HepG2 (cell line): ENCODE data around the gene GDF11. TPM values are rescaled to one million over a fixed set of nuclear protein-coding genes. Genes with fewer than 3 reads are reported as not detected.

Source experiments
- MXD4 ChIP-seq: IDR thresholded peaks from 2 replicates; pipeline ENCODE4 v1.6.1; 2016; ENCODE audit warnings: mild to moderate bottlenecking, missing biosample characterization, missing genetic modification reagents
- TBX2 ChIP-seq: sonication (generic); formaldehyde crosslinking; IDR thresholded peaks from 2 replicates; pipeline ENCODE4 v1.5.0; 2020; ENCODE audit warnings: missing genetic modification reagents, mild to moderate bottlenecking, borderline replicate concordance
- TRIM24 ChIP-seq: sonication (generic); formaldehyde crosslinking; IDR thresholded peaks from 2 replicates; pipeline ENCODE4 v1.8.0; 2022; ENCODE audit warnings: mild to moderate bottlenecking, missing genetic modification reagents
- ZNF138 ChIP-seq: sonication (generic); formaldehyde crosslinking; IDR thresholded peaks from 2 replicates; pipeline ENCODE4 v1.5.0; 2020; ENCODE audit warnings: mild to moderate bottlenecking, low read depth, missing genetic modification reagents
- ZNF225 ChIP-seq: sonication (generic); formaldehyde crosslinking; IDR thresholded peaks from 2 replicates; pipeline ENCODE4 v1.4.0; 2020; ENCODE audit warnings: mild to moderate bottlenecking, missing genetic modification reagents
- ZNF331 ChIP-seq: sonication (generic); formaldehyde crosslinking; IDR thresholded peaks from 2 replicates; pipeline ENCODE4 v1.4.0; 2020; ENCODE audit warnings: missing genetic modification reagents
- ZNF431 ChIP-seq: sonication (generic); formaldehyde crosslinking; IDR thresholded peaks from 2 replicates; pipeline ENCODE4 v1.9.0; 2022; ENCODE audit warnings: missing genetic modification reagents, low read depth, mild to moderate bottlenecking, borderline replicate concordance
- ZNF766 ChIP-seq: sonication (generic); formaldehyde crosslinking; IDR thresholded peaks from 2 replicates; pipeline ENCODE4 v1.5.0; 2020; ENCODE audit warnings: missing genetic modification reagents, borderline replicate concordance
- polyA plus RNA-seq, 8 experiments: library from polyadenylated mRNA; depleted of rRNA in 3 of 8; stranded (reverse) in 7 of 8; unstranded in 1 of 8; fragments of >200 nt; fragmentation: Illumina TruSeq in 4 of 8; extraction: Trizol in 4 of 8; gene quantifications; 2 replicates each; pipeline versions ENCODE4 v1.2.1 to v1.2.3, GENCODE V29; 2011 to 2016; ENCODE audit warnings: low read depth in 4 of 8, missing spikeins in 1 of 8, mixed read lengths in 1 of 8; ENCODE audit not compliant: insufficient read depth in 1 of 8
- total RNA-seq, 5 experiments: library from RNA; depleted of rRNA; stranded (reverse); fragments of >200 nt; fragmentation: Illumina TruSeq; extraction: Trizol; gene quantifications; 2 replicates each; pipeline ENCODE4 v1.2.3, GENCODE V29; 2016; ENCODE audit warnings: low read depth in 1 of 5
- TF ChIP-seq, protein P1 (sequence below): sonication (generic); formaldehyde crosslinking; IDR thresholded peaks from 2 replicates; pipeline ENCODE4; 2020; ENCODE audit warnings: missing genetic modification reagents, mild to moderate bottlenecking, borderline replicate concordance
- TF ChIP-seq, protein P2 (sequence below), 2 experiments: fragments of 450-650 bp in 1 of 2; sonication (generic) in 1 of 2; formaldehyde crosslinking in 1 of 2; IDR thresholded peaks; 2 replicates each; pipeline versions ENCODE4 v1.6.1 to v1.8.0; 2016 to 2022; ENCODE audit warnings: antibody characterized with exemption in 1 of 2, mild to moderate bottlenecking in 1 of 2, missing genetic modification reagents in 1 of 2

The GDF11 gene
- total and polyA plus RNA-seq, 2 of the 13 experiments (the other 11 are each of a cell fraction or from before 2014, with no cell fraction given) = 0.63 to 1.5 TPM

DNA sequence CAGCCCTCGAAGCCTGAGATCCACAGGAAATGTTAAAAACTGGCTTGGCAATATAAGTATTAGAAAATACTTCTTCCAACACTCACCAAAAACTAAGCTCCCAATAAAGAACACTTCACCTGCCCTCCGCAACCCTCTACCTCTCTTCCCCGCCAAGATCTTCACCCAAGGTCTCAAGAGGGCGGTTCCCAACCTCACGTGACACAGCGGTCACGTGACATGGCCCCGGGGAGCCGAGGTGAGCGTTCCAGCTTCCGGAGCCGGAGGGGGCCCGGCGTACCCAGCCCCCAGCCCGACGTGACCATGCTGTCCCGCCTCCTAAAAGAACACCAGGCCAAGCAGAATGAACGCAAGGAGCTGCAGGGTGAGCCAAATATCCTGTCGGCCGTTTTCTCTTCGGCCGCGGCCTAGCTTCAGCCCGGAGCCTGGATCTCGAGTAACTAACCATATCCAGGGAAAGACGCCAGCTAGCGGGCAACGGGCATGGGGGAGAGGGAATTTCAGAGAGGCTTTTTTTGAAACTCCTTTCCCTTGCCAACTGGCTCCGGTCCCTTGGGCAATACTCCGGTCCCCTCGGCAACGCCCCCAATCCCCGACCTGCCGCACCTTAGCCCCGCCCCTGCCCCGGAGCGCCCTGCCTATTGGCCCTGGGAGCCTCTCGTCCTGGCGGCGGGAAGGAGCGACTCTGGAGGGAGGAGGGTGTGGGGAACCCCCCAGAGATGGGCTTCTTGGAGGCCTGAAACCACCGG lies 26.9 kb upstream of the GDF11 start, which contains the start of gene BLOC1S1 (continued):
- TF ChIP-seq, protein P1, sequence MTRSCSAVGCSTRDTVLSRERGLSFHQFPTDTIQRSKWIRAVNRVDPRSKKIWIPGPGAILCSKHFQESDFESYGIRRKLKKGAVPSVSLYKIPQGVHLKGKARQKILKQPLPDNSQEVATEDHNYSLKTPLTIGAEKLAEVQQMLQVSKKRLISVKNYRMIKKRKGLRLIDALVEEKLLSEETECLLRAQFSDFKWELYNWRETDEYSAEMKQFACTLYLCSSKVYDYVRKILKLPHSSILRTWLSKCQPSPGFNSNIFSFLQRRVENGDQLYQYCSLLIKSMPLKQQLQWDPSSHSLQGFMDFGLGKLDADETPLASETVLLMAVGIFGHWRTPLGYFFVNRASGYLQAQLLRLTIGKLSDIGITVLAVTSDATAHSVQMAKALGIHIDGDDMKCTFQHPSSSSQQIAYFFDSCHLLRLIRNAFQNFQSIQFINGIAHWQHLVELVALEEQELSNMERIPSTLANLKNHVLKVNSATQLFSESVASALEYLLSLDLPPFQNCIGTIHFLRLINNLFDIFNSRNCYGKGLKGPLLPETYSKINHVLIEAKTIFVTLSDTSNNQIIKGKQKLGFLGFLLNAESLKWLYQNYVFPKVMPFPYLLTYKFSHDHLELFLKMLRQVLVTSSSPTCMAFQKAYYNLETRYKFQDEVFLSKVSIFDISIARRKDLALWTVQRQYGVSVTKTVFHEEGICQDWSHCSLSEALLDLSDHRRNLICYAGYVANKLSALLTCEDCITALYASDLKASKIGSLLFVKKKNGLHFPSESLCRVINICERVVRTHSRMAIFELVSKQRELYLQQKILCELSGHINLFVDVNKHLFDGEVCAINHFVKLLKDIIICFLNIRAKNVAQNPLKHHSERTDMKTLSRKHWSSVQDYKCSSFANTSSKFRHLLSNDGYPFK (CRISPR knock-in tag) = peak; percentile 36; the same call in 1 of the 2 replicates
- TF ChIP-seq ZNF431 (no peak), ZNF225 (no peak), TRIM24 (CRISPR knock-in tag) (no peak), MXD4 (CRISPR knock-in tag) (peak; percentile 75; the same call in 1 of the 2 replicates), ZNF138 (CRISPR knock-in tag) (no peak), ZNF331 (peak; percentile 64; the same call in 1 of the 2 replicates), TBX2 (CRISPR knock-in tag) (peak; percentile 50), ZNF766 (CRISPR knock-in tag) (no peak)
- TF ChIP-seq, protein P2, sequence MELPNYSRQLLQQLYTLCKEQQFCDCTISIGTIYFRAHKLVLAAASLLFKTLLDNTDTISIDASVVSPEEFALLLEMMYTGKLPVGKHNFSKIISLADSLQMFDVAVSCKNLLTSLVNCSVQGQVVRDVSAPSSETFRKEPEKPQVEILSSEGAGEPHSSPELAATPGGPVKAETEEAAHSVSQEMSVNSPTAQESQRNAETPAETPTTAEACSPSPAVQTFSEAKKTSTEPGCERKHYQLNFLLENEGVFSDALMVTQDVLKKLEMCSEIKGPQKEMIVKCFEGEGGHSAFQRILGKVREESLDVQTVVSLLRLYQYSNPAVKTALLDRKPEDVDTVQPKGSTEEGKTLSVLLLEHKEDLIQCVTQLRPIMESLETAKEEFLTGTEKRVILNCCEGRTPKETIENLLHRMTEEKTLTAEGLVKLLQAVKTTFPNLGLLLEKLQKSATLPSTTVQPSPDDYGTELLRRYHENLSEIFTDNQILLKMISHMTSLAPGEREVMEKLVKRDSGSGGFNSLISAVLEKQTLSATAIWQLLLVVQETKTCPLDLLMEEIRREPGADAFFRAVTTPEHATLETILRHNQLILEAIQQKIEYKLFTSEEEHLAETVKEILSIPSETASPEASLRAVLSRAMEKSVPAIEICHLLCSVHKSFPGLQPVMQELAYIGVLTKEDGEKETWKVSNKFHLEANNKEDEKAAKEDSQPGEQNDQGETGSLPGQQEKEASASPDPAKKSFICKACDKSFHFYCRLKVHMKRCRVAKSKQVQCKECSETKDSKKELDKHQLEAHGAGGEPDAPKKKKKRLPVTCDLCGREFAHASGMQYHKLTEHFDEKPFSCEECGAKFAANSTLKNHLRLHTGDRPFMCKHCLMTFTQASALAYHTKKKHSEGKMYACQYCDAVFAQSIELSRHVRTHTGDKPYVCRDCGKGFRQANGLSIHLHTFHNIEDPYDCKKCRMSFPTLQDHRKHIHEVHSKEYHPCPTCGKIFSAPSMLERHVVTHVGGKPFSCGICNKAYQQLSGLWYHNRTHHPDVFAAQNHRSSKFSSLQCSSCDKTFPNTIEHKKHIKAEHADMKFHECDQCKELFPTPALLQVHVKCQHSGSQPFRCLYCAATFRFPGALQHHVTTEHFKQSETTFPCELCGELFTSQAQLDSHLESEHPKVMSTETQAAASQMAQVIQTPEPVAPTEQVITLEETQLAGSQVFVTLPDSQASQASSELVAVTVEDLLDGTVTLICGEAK (IDR thresholded peaks at IDR 0.05) = no peak
- TF ChIP-seq, protein P2 (CRISPR knock-in tag; IDR thresholded peaks at IDR 0.05) = peak; percentile 67
